ENCODE data around the gene ZNF23. TPM values are rescaled to one million over a fixed set of nuclear protein-coding genes. Genes with fewer than 3 reads are reported as not detected.

Gene ZNF23
- total and polyA plus RNA-seq, 10 of the 15 experiments (the other 5 are each of a cell fraction or from before 2014, with no cell fraction given), result 3.6 to 11.5 (median 8.7) TPM

DNA sequence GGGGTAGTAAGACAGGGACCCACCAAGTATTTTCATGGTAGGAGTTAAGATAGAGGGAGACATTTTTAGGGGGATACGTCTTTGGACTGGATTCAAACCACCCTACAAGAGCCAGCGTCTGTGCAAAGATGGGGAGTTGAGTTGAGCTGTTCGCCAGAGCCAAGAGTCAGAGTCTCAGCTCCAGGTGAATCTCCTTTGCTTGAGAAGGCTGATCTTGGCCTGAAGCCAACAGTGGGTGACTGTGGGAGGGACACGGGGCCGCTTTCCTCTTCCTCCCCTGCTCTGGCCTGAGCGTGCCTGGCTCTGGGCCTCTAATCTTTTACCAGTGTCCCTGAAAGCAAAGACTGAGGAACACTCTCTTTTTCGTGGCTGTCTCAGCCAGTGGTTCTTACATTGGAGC, 25.6 kb downstream of the ZNF23 start (continued):
- no peak for TF ChIP-seq NFXL1 (IDR thresholded peaks at IDR 0.05; ENCODE audit: borderline replicate concordance)
- no peak for TF ChIP-seq MEF2A (IDR thresholded peaks at IDR 0.05; ENCODE audit: insufficient read depth, low read depth, low read length)
- TF ChIP-seq JUND (IDR thresholded peaks at IDR 0.05; ENCODE audit: low read depth, low read length), result no peak
- TF ChIP-seq IRF5 (IDR thresholded peaks at IDR 0.05; ENCODE audit: borderline replicate concordance), result no peak
- TF ChIP-seq IKZF1 (conservative IDR thresholded peaks at IDR 0.05), result no peak
- TF ChIP-seq YY1 (IDR thresholded peaks at IDR 0.05; ENCODE audit: low read depth, low read length), result no peak
- no peak for TF ChIP-seq SMARCA5 (IDR thresholded peaks at IDR 0.05)
- TF ChIP-seq MEF2B (IDR thresholded peaks at IDR 0.05; ENCODE audit: partially characterized antibody, poor library complexity, severe bottlenecking), result no peak
- TF ChIP-seq SIN3A (IDR thresholded peaks at IDR 0.05; ENCODE audit: low read depth, low read length), result no peak

DNA sequence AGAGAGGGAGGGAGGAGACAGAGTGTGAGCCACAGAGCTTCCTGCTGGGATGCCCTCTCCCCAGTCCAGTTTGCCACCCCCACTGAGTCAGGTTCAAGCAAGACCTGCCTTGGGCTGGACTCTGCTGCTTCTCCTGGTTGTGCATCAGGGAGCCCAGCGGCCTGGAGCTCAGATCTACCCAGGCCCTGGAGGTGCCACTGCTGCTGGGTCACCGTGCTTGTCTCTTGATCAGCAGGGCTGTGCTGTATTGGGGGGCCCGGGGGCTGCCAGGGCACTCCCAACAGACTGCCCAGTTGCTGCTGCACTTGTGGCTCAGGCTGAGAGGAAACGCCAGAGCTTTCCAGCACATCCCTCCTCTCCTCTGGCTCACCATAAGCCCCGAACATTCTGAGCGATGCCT, 29.1 kb downstream of the ZNF23 start:
- in situ Hi-C loops (cut with MboI) (no loop called here), intact Hi-C loops (cut with micrococcal nuclease; ENCODE audit: unreplicated experiment) (no loop called here)
- Histone ChIP-seq H4K20me1 (ENCODE audit: control insufficient read depth, insufficient read depth) (peaks cover 3% of the 10 kb centered on the region; the same call in 1 of the 2 replicates), H3K4me2 (ENCODE audit: control insufficient read depth, insufficient read depth) (no peak overlapping the region), H3K36me3 (ENCODE audit: control insufficient read depth in 2 of 2, insufficient read depth in 2 of 2, low read length in 1 of 2) (no peaks in the 10 kb centered on the region), H3K27me3 (replicated peaks in 1 of 2; ENCODE audit: control insufficient read depth in 2 of 2, insufficient read depth in 2 of 2, low read length in 1 of 2) (no peaks in the 10 kb centered on the region), H3K4me1 (ENCODE audit: control insufficient read depth, insufficient read depth, low read length) (no peaks in the 10 kb centered on the region), H3K9me3 (replicated peaks; ENCODE audit: control insufficient read depth, insufficient read depth, low read length) (no peaks in the 10 kb centered on the region), H3K27ac (ENCODE audit: control insufficient read depth, insufficient read depth) (no peak overlapping the region), H3K79me2 (ENCODE audit: control insufficient read depth, insufficient read depth, low read length) (no peaks in the 10 kb centered on the region), H3K9ac (ENCODE audit: control insufficient read depth, insufficient read depth, low read length) (no peak overlapping the region), H2AFZ (ENCODE audit: control insufficient read depth, low read depth, low read length) (no peak overlapping the region), H3K4me3 (no peak overlapping the region)
- no peak for DNase-seq (ENCODE audit: low read depth, low spot score)
- BruUV-seq (replicated peaks), result no TSS peak
- ATAC-seq, result no peak
- 16% methylated on average over 6 of the region's 6 CpGs for WGBS (ENCODE audit: insufficient coverage, insufficient replicate concordance, low lambda C conversion rate, missing lambda C conversion rate)
- no peak for FAIRE-seq
- ChIA-PET POLR2A (no interaction called here), RAD21 (ENCODE audit: unreplicated experiment) (no interaction called here), CTCF (no interaction called here), SMC1A (ENCODE audit: uncharacterized antibody, unreplicated experiment) (no interaction called here)
- TF ChIP-seq NFIC (IDR thresholded peaks at IDR 0.05; ENCODE audit: low read depth, low read length) (no peak), CREM (IDR thresholded peaks at IDR 0.05; ENCODE audit: low read depth) (no peak), EP300 (IDR thresholded peaks at IDR 0.05; ENCODE audit: borderline replicate concordance in 1 of 2, control insufficient read depth in 1 of 2, low read depth in 2 of 2, low read length in 2 of 2) (no peak), RAD51 (IDR thresholded peaks at IDR 0.05) (no peak), SIN3A (IDR thresholded peaks at IDR 0.05; ENCODE audit: low read depth, low read length) (no peak), NR2F1 (conservative IDR thresholded peaks at IDR 0.05) (no peak), PAX5 (IDR thresholded peaks at IDR 0.05; ENCODE audit: borderline replicate concordance, low read depth, low read length) (no peak), SMARCA5 (IDR thresholded peaks at IDR 0.05) (no peak), CBX5 (IDR thresholded peaks at IDR 0.05; ENCODE audit: low read depth) (no peak), IKZF1 (conservative IDR thresholded peaks at IDR 0.05) (no peak)
- TF ChIP-seq, protein P1, sequence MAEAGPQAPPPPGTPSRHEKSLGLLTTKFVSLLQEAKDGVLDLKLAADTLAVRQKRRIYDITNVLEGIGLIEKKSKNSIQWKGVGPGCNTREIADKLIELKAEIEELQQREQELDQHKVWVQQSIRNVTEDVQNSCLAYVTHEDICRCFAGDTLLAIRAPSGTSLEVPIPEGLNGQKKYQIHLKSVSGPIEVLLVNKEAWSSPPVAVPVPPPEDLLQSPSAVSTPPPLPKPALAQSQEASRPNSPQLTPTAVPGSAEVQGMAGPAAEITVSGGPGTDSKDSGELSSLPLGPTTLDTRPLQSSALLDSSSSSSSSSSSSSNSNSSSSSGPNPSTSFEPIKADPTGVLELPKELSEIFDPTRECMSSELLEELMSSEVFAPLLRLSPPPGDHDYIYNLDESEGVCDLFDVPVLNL (IDR thresholded peaks at IDR 0.05; ENCODE audit: low read depth, low read length), result no peak
- TF ChIP-seq, protein P2, sequence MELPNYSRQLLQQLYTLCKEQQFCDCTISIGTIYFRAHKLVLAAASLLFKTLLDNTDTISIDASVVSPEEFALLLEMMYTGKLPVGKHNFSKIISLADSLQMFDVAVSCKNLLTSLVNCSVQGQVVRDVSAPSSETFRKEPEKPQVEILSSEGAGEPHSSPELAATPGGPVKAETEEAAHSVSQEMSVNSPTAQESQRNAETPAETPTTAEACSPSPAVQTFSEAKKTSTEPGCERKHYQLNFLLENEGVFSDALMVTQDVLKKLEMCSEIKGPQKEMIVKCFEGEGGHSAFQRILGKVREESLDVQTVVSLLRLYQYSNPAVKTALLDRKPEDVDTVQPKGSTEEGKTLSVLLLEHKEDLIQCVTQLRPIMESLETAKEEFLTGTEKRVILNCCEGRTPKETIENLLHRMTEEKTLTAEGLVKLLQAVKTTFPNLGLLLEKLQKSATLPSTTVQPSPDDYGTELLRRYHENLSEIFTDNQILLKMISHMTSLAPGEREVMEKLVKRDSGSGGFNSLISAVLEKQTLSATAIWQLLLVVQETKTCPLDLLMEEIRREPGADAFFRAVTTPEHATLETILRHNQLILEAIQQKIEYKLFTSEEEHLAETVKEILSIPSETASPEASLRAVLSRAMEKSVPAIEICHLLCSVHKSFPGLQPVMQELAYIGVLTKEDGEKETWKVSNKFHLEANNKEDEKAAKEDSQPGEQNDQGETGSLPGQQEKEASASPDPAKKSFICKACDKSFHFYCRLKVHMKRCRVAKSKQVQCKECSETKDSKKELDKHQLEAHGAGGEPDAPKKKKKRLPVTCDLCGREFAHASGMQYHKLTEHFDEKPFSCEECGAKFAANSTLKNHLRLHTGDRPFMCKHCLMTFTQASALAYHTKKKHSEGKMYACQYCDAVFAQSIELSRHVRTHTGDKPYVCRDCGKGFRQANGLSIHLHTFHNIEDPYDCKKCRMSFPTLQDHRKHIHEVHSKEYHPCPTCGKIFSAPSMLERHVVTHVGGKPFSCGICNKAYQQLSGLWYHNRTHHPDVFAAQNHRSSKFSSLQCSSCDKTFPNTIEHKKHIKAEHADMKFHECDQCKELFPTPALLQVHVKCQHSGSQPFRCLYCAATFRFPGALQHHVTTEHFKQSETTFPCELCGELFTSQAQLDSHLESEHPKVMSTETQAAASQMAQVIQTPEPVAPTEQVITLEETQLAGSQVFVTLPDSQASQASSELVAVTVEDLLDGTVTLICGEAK (IDR thresholded peaks at IDR 0.05; ENCODE audit: borderline replicate concordance), result no peak

Data from GM12878 (cell line).